ENCODE data around the gene LRRC26.

The LRRC26 gene

GRCh38 chr9:137169896-137170358, at the start of gene LRRC26:
TSS of gene LRRC26 (minus strand) at chr9:137170051. CDS start at chr9:137169943, 108 bp downstream.
- no peak for DNase-seq (ENCODE audit: low read depth in 2 of 2)

GRCh38 chr9:137218754-137219271, 49.0 kb upstream of the LRRC26 start:
- DNase-seq (ENCODE audit: low read depth in 2 of 2) = no peak

- no peak for DNase-seq (ENCODE audit: low read depth in 2 of 2)
Measured at GRCh38 chr9:137218212-137218753, 48.4 kb upstream of the LRRC26 start.

GRCh38 chr9:137217276-137218211, 47.7 kb upstream of the LRRC26 start:
- DNase-seq (ENCODE audit: low read depth in 2 of 2) = no peak

- DNase-seq (ENCODE audit: low read depth in 2 of 2) = no peak
Measured at GRCh38 chr9:137216188-137216965, 46.5 kb upstream of the LRRC26 start.

GRCh38 chr9:137215196-137215986, 45.5 kb upstream of the LRRC26 start:
- no peak for DNase-seq (ENCODE audit: low read depth in 2 of 2)

- no peak for DNase-seq (ENCODE audit: low read depth in 2 of 2)
Measured at GRCh38 chr9:137214620-137215019, 44.8 kb upstream of the LRRC26 start.

- DNase-seq (ENCODE audit: low read depth in 2 of 2) = no peak
Measured at GRCh38 chr9:137213160-137214060, 43.6 kb upstream of the LRRC26 start.

- DNase-seq (ENCODE audit: low read depth in 2 of 2) = no peak
Measured at GRCh38 chr9:137212520-137212919, 42.7 kb upstream of the LRRC26 start.

- DNase-seq (ENCODE audit: low read depth in 2 of 2) = no peak
Measured at GRCh38 chr9:137211532-137211931, 41.7 kb upstream of the LRRC26 start.

GRCh38 chr9:137206602-137207001, 36.8 kb upstream of the LRRC26 start:
- DNase-seq (ENCODE audit: low read depth in 2 of 2) = no peak

GRCh38 chr9:137205126-137206069, 35.5 kb upstream of the LRRC26 start, which contains the start of the genes NDOR1 and TMEM203:
TSS of gene NDOR1 (plus strand) at chr9:137205700. CDS start at chr9:137205778, 78 bp downstream.
TSS of gene TMEM203 (minus strand) at chr9:137205648. CDS start at chr9:137205414, 234 bp downstream.
- peak; percentile 88 to 93 for DNase-seq (ENCODE audit: low read depth in 2 of 2)

- DNase-seq (ENCODE audit: low read depth in 2 of 2) = no peak
Measured at GRCh38 chr9:137204731-137205125, 34.9 kb upstream of the LRRC26 start.

GRCh38 chr9:137202966-137203365, 33.1 kb upstream of the LRRC26 start:
- DNase-seq (ENCODE audit: low read depth in 2 of 2) = no peak

GRCh38 chr9:137201205-137201868, 31.5 kb upstream of the LRRC26 start:
- no peak for DNase-seq (ENCODE audit: low read depth in 2 of 2)

GRCh38 chr9:137200311-137201204, 30.7 kb upstream of the LRRC26 start, which contains the start of gene TPRN:
TSS of gene TPRN (minus strand) at chr9:137200741. CDS start at chr9:137200711, 30 bp downstream.
- DNase-seq (ENCODE audit: low read depth in 2 of 2) = peak; percentile 98 to 99

Data from stimulated activated CD8-positive, alpha-beta memory T cell treated with anti-CD3 and anti-CD28 coated beads, Interleukin-15, amount 100 ng/mL, for 48 hours (primary cell).